Amygdala (tissue), 56 donors: ENCODE data around the gene C8G.

Experiments used
- DNase-seq, 56 donors: peaks; one replicate each; lab custom pipeline; 2025; lab: John Stamatoyannopoulos, UW

The C8G gene

DNA sequence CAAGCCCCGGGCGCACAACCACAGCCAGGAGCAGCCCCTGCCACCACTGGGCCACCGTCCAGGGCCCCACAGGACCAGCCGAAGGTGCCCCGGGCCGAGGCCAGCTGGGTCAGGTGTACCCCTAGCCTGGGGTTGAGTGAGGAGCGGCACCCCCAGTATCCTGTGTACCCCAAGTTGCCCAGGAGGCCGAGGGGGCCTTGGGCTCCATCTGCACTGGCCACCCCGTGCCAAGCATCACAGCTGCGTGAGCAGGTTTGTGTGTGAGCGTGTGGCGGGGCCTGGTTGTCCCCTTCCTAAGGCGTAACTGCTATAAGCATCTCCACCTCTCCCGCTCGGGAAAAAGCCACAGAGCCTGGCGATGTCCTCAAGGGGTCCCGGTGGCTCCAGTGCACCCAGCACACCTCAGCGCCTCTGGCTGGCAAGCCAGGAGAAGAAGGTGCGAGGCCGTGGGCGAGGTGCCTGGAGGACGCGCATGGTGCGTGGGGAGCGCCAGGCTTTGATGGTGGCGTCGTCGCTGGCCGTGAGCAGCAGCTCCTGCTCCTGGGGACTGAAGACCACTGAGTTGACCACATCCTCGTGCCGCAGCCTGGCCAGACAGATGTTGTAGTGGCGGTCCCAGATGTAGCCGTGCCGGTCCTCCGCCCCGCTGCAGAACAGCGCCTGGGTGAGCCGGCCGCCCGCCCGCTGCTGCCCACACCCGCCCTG, 4.4 kb upstream of the C8G start:
- no peak for DNase-seq

DNA sequence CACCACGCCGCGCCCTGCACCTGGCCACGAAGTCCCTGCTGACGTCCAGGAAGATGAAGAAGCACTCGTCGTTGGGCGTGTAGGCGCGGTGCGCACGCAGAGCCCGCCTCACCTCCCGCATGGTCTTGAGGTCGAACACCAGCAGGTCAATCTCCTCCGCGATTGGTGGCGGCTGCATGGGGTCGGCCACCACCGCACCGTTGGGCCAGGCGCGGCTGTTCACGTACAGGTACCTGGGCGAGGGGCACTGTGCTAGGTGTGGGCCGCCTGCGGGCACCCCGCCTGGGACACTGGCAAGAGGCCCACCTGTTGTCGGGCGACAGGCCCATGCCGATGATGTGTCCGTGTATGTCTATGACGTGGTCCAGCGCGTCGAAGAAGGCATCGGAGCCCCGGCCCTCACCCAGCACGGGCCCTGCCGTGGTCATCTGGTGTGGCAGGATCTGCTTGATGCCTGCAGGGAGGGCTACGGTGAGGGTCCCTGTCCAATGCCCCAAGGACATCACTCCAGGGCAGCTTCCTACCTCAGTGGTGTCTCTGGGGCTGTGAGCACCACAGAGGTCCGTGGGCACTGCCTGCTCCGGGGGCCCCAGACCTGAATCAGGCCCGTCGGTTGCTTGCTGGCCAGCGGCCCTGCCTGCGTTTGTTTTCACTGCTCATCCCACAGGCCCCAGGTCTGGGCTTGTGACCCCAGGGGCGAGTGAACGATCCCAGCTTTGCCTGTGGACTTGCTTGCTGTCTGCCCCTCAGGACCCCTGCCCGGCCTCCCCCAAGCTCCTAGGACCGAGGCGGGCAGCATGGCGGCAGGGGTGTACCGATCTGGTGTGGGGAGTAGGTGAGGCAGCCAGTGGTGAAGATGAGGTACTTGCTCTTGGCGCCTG, 3.6 kb upstream of the C8G start:
- DNase-seq = no peak

DNA sequence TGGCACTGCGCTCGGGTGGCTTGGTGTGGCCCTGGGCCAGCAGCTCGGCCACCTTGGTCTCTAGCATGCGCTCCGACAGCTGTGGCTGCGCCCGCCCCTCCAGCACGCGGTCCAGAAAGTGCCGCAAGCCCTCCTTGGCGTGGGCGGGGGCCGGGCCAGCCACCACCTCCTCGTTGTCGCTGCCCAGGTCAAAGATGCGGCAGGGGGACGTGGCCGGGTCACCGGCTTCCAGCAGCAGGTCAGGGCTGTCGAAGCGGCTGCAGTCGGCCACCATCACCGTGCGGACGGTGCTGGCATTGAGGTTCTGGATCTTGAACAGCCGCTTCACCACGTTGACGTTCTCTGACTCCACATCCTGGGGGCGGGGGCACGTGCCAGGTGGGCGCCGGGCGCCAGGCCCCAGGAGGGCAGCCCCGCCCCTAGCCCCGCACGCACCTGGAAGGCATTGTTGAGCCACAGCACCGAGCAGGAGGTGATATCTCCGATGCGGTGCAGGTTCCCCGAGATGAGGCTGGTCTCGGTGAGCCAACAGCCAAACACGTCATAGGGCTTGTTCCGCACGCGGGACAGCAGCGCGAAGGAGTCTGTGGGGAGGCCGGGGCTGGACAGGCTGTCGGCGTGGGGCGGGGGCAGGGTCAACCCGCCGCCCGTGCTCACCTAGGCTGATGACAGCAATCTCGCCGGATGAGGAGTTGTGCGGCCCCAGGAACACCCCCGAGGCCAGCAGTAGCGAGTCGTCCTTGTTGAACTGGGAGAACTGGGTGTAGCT, 2.7 kb upstream of the C8G start:
- DNase-seq = no peak

GRCh38 chr9:136942881-136943230, 2.2 kb upstream of the C8G start:
- DNase-seq = no peak

- DNase-seq = no peak
These were observed 1.5 kb upstream of the C8G start for GRCh38 chr9:136943291-136944211.

GRCh38 chr9:136944212-136944518, 878 bp upstream of the C8G start:
- DNase-seq = peak in 1 of 56 donors; percentile 42

GRCh38 chr9:136945333-136946227, 537 bp downstream of the C8G start:
- DNase-seq = no peak

- no peak for DNase-seq
These were observed 1.4 kb downstream of the C8G start for GRCh38 chr9:136946228-136947027.

- peak in 21 of 56 donors; percentile 18 to 82 (median 39) for DNase-seq
These were observed 2.2 kb downstream of the C8G start for GRCh38 chr9:136947028-136947891.

- peak in 40 of 56 donors; percentile 20 to 83 (median 58) for DNase-seq
These were observed 3.0 kb downstream of the C8G start for GRCh38 chr9:136947955-136948510.

DNA sequence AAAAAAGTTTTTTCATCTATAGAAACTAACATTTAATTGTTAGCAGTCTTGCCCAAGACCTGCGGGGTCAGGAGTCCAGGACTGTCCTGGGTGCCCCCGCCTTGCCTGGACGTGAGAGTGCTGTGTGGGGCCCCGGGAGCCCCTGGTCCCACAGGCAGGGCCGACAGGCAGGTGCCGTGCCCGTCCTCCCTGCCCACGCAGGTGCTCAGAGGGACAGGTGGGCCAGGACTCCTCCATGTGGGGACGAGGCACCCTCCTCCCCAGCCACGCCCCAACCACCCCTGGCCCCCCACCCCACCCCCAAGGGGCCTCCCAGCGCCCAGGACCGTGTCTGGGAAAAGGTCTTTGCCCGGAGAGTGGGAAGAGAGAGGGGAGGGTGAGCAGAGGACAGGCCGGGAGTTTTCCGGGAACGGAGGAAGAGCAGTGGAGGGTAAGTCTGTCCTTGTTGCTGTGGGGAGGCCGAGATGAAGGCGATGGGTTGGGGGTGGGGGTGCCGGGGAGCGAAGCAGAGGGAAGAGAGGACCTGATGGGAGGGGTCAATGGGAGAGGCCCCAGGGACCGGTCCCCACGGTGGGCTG, 4.3 kb downstream of the C8G start:
- no peak for DNase-seq

DNA sequence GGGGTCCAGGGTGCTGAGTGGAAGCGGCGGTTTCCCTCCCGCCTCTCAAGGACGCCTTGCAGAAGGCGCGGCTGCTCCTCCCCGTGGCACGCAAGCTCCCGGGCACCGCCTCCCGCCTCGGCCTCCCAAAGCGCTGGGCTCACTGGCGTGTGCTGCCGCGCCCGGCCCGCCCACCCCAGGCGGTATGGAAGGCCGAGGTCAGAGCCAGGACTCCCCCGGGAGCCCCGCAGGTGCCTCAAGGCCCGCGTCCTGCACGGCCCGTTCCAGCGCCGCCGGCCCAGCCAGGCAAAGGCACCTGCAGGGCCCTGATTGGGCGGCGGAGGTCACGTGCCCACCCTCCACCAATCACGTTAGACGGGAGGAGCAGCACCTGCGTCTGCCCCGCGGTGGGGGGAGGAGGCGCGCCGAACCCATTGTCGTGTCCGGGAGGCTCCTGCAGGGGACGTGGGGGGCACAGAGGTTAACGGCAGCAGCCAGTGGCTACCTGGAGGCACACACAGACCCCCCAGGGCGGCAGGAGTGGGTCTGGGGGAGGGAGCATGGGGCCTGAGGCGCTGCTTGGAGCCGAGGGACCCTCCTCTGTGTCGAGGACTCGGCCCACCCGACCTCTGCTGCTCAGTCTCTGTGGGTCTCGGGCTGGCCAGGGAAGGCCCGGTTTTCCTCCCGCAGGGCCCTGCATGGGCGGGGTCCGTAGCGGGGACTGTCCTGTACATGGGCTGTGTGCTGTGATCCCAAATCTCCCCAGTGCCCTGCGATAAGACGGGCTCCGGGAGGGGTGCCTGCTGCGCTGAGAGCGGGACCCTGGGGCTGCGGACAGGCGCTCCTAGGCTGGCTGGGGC, 5.0 kb downstream of the C8G start:
- peak in 55 of 56 donors; percentile 75 to 98 (median 92) for DNase-seq

DNA sequence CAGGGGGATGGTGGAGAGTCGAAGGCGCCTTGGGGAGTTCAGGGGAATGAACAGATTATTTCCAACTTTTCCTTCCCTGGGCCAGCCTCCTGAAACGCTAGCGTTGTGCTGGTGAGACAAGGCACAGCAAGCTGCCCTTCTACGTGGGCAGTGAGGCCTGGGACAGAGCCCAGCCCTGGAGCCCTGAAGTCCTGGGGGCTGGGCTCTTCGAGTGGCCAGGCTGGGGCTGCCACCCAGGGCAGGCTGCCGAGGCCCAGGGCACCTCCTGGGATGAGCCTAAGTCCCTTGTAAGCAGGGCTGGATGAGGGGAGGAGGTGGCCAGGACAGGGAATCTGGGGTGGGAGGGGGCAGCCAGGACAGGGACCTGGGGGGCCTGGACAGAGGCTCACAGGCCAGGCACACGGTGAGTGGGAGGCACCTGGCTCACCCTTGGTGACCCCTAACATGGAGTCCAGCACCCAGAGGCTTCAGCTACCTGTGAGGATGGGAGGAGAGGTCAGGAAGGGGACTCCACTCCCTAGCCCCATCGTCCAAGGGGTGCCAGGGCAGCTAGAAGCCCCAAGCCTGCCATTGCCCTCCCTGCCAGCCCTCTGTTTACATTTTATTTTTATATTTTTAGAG, 5.7 kb downstream of the C8G start:
- DNase-seq = peak in 6 of 56 donors; percentile 25 to 60 (median 40)

- DNase-seq = no peak
These were observed 6.7 kb downstream of the C8G start, which contains the start of gene LCN12 for GRCh38 chr9:136951541-136952320. TSS of gene LCN12 (plus strand) at chr9:136952273. CDS start at chr9:136952328, 55 bp downstream.
